Measurements from ENCODE around the gene RRP12. TPM values are rescaled to one million over a fixed set of nuclear protein-coding genes. Genes with fewer than 3 reads are reported as not detected.

RRP12 gene
- total and polyA plus RNA-seq, 4 donors = 12.7 to 44.2 (median 21.8) TPM

DNA sequence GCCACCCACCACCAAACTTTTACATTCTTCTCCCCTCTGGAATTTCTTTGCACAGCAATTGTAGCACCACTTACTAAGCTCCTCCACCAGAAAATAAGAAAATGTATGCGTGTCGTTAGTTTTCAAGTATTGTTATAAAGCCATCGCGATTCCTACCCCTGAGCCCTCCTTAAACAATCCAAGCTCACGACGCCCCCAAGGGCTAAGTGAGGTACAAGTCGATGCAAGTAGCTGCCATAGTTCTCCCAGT, 67.9 kb downstream of the RRP12 start:
- peak overlapping the region; percentile 89 for H3K4me3 ChIP-seq
- 0 to 3% methylated on average over 7 of the region's 7 CpGs for WGBS, 2 donors
- peak in 2 of 3 donors; percentile 66 to 74 for DNase-seq
- peaks cover 0 to 15% (median 5%) of the 10 kb centered on the region in 3 donors for H3K27me3 ChIP-seq (ENCODE audit: control insufficient read depth in 3 of 3, insufficient read depth in 3 of 3, low read length in 2 of 3)
- peak overlapping the region in 1 of 2 donors; percentile 43 for H3K9ac ChIP-seq (ENCODE audit: insufficient read depth in 1 of 2, low read length in 2 of 2)
- H3K27ac ChIP-seq (ENCODE audit: low read depth in 1 of 2, low read length in 1 of 2) = peak overlapping the region; percentile 93
- H3K4me1 ChIP-seq (ENCODE audit: control insufficient read depth in 5 of 5, insufficient read depth in 5 of 5, low read length in 5 of 5) = peaks cover 2 to 31% (median 11%) of the 10 kb centered on the region in 5 donors
- H3K36me3 ChIP-seq (ENCODE audit: control insufficient read depth in 4 of 4, insufficient read depth in 4 of 4, low read length in 4 of 4) = peaks cover 0 to 7% (median 0%) of the 10 kb centered on the region in 4 donors
- no peaks in the 10 kb centered on the region for H3K9me3 ChIP-seq (ENCODE audit: control insufficient read depth in 4 of 4, insufficient read depth in 3 of 4, low read length in 3 of 4)
- no peak for ATAC-seq (ENCODE audit: insufficient read depth, low FRiP score)
- TF ChIP-seq, protein P1, sequence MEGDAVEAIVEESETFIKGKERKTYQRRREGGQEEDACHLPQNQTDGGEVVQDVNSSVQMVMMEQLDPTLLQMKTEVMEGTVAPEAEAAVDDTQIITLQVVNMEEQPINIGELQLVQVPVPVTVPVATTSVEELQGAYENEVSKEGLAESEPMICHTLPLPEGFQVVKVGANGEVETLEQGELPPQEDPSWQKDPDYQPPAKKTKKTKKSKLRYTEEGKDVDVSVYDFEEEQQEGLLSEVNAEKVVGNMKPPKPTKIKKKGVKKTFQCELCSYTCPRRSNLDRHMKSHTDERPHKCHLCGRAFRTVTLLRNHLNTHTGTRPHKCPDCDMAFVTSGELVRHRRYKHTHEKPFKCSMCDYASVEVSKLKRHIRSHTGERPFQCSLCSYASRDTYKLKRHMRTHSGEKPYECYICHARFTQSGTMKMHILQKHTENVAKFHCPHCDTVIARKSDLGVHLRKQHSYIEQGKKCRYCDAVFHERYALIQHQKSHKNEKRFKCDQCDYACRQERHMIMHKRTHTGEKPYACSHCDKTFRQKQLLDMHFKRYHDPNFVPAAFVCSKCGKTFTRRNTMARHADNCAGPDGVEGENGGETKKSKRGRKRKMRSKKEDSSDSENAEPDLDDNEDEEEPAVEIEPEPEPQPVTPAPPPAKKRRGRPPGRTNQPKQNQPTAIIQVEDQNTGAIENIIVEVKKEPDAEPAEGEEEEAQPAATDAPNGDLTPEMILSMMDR (IDR thresholded peaks at IDR 0.05; ENCODE audit: control extremely low read depth, extremely low read depth) = no peak

DNA sequence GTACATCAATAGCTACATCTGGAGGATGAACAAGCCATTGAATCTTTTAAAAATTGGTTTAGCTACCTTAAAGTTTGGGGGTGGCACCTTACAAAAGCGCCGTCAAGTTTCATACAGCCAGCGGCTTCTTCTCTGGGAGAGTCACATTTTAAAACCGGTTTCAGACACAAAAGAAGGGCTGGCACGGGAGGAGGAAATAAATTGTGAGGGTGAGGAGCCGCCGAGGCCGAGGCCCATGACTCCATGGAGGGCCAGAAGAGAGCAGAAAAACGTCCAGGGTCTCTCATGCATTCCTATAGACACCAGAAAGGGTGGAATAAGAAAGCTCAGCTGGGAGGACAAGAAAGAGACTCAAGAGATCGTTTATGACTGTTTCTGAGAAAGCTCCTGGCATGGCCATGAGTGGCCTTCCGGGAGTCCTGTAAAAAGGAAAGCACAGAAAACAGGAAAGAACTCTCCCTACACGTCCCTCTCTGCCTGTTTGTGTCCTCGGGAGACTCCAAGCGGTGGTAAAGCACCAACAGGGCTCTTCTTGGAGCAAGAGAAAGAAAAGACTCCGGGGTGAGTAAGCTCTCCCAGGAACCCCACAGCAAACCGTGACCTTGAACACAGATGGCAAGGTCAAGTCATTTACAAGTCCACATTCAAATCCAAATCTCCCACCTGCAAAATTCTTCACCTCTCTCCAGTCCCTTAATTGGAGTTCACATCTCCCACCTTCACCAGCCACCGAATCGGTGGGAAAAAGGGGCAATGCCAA, 68.4 kb downstream of the RRP12 start:
- ATAC-seq (ENCODE audit: insufficient read depth, low FRiP score) = peak; percentile 6
- Histone ChIP-seq H3K9ac (ENCODE audit: insufficient read depth in 1 of 2, low read length in 2 of 2) (peak overlapping the region; percentile 43 to 44), H3K4me3 (peak overlapping the region; percentile 89), H3K27ac (ENCODE audit: low read depth in 1 of 2, low read length in 1 of 2) (peak overlapping the region; percentile 93), H3K27me3 (ENCODE audit: control insufficient read depth in 3 of 3, insufficient read depth in 3 of 3, low read length in 2 of 3) (peaks cover 0 to 12% (median 5%) of the 10 kb centered on the region in 3 donors), H3K36me3 (ENCODE audit: control insufficient read depth in 4 of 4, insufficient read depth in 4 of 4, low read length in 4 of 4) (peaks cover 0 to 7% (median 0%) of the 10 kb centered on the region in 4 donors), H3K9me3 (ENCODE audit: control insufficient read depth in 4 of 4, insufficient read depth in 3 of 4, low read length in 3 of 4) (no peaks in the 10 kb centered on the region), H3K4me1 (ENCODE audit: control insufficient read depth in 5 of 5, insufficient read depth in 5 of 5, low read length in 5 of 5) (peaks cover 0 to 35% (median 12%) of the 10 kb centered on the region in 5 donors)
- WGBS, 2 donors = 11 to 21% methylated on average over 18 of the region's 18 CpGs
- DNase-seq = peak; percentile 69 to 89 (median 89)
- TF ChIP-seq, protein P1 (IDR thresholded peaks at IDR 0.05; ENCODE audit: control extremely low read depth, extremely low read depth) = no peak

- TF ChIP-seq, protein P1 (IDR thresholded peaks at IDR 0.05; ENCODE audit: control extremely low read depth, extremely low read depth) = no peak
- peaks cover 0 to 4% (median 4%) of the 10 kb centered on the region in 3 donors for H3K27me3 ChIP-seq (ENCODE audit: control insufficient read depth in 3 of 3, insufficient read depth in 3 of 3, low read length in 2 of 3)
- no peak for DNase-seq
- peaks cover 0 to 33% (median 14%) of the 10 kb centered on the region in 5 donors for H3K4me1 ChIP-seq (ENCODE audit: control insufficient read depth in 5 of 5, insufficient read depth in 5 of 5, low read length in 5 of 5)
- H3K36me3 ChIP-seq (ENCODE audit: control insufficient read depth in 4 of 4, insufficient read depth in 4 of 4, low read length in 4 of 4) = peaks cover 0 to 7% (median 0%) of the 10 kb centered on the region in 4 donors
- H3K27ac ChIP-seq (ENCODE audit: low read depth in 1 of 2, low read length in 1 of 2) = no peak overlapping the region
- H3K4me3 ChIP-seq = no peak overlapping the region
- H3K9me3 ChIP-seq (ENCODE audit: control insufficient read depth in 4 of 4, insufficient read depth in 3 of 4, low read length in 3 of 4) = no peaks in the 10 kb centered on the region
- ATAC-seq (ENCODE audit: insufficient read depth, low FRiP score) = no peak
- WGBS, 2 donors = 65 to 70% methylated on average over 6 of the region's 6 CpGs
- H3K9ac ChIP-seq (ENCODE audit: insufficient read depth in 1 of 2, low read length in 2 of 2) = no peak overlapping the region
These were observed 69.9 kb downstream of the RRP12 start for GRCh38 chr10:97331153-97331703.

Measured in lung (tissue), 12 donors.